GM08714 (cell line): Measurements from ENCODE around the gene YPEL1.

Source experiments
- H3K4me3 ChIP-seq: fragments of 200-500 bp; sonication (Bioruptor generic); 2 replicates; pipeline ENCODE4 v1.5.1; 2014; ENCODE audit warnings: mild to moderate bottlenecking, low read length, inconsistent platforms
- ZNF274 ChIP-seq: IDR thresholded peaks from 2 replicates; pipeline ENCODE4 v1.6.1; 2012; ENCODE audit warnings: mild to moderate bottlenecking, low read depth, low read length

YPEL1 gene

DNA sequence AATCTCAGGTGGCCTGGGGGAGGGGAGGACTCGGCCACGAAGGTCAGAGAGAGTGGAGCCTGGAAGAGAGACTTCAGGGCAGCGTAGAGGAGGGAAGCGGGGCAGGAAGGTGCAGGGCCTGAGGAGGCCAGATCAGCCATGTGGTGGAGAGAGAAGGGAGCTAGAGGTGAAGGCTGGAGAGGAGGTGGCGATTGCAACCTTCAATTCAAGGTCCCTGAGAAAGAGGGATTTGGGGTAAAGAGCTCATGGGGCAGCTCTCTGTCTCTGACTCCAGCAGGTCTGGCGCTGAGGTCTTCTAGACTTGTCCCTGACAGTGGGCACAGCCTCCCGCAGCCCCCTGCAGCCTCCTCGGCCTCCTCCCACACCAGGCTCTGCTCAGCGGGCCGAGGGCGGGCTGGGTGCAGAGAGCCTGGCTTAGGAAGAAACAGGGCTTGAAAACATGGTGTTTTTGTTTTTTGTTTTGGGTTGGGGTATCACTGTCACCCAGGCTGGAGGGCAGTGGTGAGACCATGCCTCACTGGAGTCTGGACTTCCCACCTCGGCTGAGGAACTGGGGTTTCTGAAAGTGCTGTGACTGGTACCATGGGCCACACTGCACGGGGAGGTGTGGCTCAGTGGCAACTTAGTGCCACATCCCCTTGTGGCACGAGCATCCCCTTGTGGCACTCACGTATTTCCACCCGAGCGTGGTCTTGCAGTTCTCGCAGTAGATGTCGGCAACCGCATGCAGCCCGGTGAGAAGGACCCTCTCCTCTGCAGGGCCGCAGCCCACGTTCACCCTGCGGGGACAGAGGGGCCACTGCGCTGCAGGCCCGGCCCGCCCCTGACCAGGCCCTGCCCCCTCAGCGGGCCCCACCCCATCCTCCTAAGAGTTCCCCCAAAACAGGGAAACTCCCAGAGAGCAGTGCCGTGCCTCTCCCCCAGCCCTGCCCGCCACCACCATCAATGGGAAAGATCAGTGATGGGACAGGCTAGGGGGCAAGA is 32.6 kb downstream of the YPEL1 start:
- no peak overlapping the region for H3K4me3 ChIP-seq
- TF ChIP-seq ZNF274: no peak

DNA sequence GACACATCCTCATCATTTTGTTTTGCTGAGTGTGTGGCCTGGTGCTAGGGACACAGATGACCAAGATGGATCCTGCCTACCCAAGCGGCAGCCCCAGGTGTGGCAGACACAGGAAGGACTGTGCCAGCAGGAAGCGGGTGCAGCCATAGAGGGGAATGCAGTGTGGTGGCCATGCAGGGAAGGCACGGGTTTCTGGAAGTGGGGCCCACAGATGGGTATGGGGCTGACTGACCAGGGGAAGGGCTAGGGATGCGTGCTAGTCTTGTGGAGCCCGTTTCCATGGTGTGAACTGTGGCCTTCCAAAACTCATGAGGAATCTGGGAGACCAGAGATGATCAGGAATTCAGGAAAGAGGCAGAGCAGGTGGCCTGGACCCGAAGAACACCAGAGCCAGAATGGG is 33.5 kb downstream of the YPEL1 start:
- no peak overlapping the region for H3K4me3 ChIP-seq
- TF ChIP-seq ZNF274: no peak

GRCh38 chr22:21701384-21701971 is 34.1 kb downstream of the YPEL1 start:
- no peak for TF ChIP-seq ZNF274
- H3K4me3 ChIP-seq: no peak overlapping the region

- H3K4me3 ChIP-seq: no peak overlapping the region
- no peak for TF ChIP-seq ZNF274
Measured at GRCh38 chr22:21700822-21701221, 34.8 kb downstream of the YPEL1 start.

DNA sequence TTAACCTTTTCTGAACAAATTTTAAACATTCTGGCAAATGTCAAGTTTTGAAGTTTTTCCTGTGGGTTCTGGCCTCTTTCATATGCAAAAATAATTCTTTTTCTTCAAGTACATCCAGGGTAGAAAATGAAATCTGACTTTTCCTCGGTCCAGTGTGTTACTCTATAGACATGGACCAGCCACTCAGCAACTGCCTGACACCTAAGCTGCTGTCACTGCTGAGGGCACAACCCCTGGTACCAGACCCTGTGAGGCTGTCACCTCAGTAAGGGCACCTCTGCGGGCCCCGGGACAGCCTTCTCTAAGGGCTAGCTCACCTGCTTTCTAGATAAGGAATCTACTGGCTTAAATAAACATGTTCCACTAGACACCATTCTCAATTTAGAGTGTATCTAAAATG is 36.0 kb downstream of the YPEL1 start:
- no peak for TF ChIP-seq ZNF274
- H3K4me3 ChIP-seq: no peak overlapping the region

DNA sequence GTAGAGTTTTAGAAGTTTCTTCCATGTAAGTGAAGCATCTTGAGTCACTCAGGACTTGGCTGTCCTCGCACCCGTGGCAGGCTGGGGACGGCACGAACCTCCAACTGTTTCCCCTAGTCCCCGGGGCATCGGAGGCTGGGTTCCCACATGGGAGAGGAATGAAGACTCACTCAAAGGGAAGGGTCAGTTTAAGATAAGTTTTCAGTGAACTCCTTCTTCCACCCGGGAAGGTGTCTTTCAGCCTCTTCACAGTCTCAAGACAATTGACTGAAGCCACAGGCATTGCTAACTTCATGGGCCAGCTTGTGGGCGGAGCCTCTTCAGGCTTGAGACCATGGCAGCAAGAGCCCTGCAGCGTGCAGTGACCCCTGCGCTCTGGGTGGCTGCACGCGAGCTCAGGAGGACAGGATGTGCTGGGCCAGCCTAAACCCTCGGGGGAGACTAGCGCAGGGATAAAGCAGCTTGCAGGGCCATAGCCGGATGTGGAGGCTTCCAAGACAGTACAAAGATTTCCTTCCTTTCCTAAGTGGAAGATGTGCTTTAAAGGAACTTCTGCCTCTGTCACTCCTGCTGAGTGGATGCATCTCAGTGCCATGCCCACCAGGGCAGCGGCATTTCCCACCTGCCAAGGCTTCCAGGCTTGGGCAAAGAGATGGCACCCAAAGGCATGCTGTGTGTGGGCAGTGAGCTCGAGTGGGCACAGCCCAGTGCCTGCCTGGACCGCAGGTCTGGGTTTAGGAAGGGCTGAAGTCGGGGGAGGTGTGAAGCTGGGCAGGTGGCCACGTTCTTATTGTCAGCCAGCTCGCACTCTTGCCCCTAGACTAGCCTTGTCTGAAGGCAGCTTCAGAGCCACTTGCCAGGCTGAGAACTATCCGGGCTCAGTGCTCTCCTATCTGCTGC is 36.9 kb downstream of the YPEL1 start:
- no peak overlapping the region for H3K4me3 ChIP-seq
- TF ChIP-seq ZNF274: no peak

DNA sequence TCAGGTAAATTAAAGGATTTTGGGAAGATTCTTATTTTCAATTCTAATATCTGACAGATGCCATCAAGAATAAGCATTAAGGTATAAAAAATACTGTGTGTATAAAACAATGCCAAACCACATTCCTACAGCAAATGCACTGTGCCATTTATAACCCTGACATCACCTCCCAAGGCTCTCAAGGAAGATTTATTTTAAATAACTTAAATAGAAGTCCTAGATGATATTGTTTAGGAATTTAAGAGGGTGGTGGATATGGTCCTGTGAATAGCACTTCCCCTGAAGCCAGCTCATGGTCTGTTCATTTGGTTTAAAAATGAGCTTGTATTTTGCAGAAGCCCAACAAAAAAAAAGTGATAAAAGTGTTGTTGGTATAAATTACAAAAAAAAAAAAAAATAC is 37.7 kb downstream of the YPEL1 start:
- TF ChIP-seq ZNF274: no peak
- no peak overlapping the region for H3K4me3 ChIP-seq

DNA sequence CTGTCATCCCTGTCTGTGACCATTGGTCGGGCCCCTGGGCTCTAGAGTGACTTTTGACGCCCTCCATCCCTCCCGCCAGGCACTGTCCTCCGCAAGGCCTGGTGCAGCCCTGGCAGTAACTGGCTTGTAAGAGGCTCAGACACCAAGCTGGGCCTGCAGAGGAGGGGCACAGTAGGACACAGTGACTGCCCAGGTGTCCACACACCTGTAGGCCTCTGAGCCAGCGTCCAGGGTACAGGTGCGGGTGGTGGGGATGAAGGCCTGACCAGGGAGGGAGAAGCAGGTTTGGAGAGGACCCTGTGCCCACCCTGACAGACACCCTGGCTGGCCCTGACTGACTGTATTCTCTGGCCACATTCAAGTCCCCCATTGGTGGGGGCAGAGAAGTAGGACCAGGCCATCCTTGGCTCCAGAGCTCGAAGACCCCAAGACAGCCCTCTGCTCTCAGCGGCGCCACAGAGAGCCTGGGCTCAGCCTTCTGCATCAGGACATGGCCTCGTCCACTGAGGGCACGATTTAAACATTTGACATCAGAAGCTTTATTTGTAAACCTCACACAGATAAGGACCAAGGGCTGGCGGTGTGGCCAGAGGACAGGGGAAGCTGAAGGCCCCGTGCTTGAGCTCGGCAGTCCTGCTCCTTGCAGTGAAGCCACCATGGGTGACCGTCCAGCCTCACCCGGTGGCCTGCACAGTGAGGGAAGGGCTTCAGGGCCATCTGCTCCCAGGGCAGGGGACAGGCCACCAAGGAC is 38.4 kb downstream of the YPEL1 start:
- no peak overlapping the region for H3K4me3 ChIP-seq
- no peak for TF ChIP-seq ZNF274

GRCh38 chr22:21696115-21696514 is 39.5 kb downstream of the YPEL1 start:
- TF ChIP-seq ZNF274: no peak
- no peak overlapping the region for H3K4me3 ChIP-seq

DNA sequence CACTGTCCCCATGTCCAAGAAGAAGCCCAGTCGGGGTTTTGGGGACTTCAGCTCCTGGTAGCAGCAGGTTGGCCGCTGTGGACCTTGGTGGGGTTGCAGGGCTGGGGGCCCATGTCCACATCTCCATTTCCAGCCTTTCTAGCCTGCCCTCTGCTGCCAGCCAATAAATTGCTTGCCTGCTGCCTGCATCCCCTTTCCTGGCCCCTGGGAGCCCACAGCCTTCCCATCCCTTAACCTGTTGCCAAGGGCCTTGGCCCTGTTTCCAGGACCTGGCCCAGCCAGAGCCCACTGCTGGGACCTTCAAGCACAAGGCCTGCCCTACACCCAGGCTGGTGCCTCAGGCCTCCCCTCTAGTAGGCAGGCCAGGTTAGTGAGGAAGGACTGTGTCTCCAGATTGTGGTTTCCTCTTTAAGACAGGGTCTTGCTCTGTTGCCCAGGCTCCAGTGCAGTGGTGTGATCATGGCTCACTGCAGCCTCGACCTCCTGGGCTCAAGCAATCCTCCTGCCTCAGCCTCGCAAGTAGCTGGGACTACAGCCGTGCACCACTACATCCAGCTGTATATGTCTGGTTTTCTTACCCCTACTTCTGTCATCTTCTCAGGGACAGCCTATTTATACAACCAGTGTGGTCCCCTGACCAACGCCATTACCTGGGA is 40.0 kb downstream of the YPEL1 start:
- TF ChIP-seq ZNF274: no peak
- no peak overlapping the region for H3K4me3 ChIP-seq

DNA sequence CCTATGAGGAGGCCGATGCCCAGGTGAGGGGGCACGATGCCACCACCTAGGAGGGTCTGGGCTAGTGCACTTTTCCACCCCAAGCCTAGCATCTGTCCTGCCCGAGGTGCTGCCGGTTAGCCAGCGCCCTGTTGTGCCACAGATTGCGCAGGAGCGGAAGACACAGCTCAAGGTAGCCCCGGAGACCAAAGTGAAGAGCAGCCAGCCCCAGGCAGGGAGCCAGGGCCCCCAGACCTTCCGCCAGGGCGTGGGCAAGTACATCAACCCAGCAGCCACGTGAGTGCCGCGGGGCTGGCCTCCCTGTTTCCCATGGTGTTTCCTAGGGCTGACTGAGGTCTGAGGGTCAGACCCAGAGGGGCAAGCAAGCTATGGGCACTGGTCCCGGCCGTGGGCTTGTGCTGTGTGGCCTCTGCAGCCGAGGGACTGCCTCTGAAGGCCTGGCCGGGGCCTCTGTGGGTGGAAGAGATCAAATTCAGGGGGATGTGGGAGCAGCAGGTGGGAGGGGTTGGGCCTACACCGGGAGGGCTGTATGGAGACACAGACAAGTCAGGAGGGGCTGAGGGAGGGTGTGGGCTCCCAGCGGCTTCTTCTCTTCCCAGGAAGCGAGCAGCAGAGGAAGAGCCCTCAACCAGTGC is 40.7 kb downstream of the YPEL1 start:
- no peak overlapping the region for H3K4me3 ChIP-seq
- no peak for TF ChIP-seq ZNF274

GRCh38 chr22:21694394-21694793 is 41.2 kb downstream of the YPEL1 start:
- no peak for TF ChIP-seq ZNF274
- no peak overlapping the region for H3K4me3 ChIP-seq

GRCh38 chr22:21693999-21694341 is 41.6 kb downstream of the YPEL1 start:
- H3K4me3 ChIP-seq: no peak overlapping the region
- TF ChIP-seq ZNF274: no peak
